ENCODE data around the gene QRFP. TPM values are rescaled to one million over a fixed set of nuclear protein-coding genes. Genes with fewer than 3 reads are reported as not detected.

QRFP gene
- polyA plus RNA-seq, 3 donors = 0.40 to 0.58 (median 0.56) TPM

DNA sequence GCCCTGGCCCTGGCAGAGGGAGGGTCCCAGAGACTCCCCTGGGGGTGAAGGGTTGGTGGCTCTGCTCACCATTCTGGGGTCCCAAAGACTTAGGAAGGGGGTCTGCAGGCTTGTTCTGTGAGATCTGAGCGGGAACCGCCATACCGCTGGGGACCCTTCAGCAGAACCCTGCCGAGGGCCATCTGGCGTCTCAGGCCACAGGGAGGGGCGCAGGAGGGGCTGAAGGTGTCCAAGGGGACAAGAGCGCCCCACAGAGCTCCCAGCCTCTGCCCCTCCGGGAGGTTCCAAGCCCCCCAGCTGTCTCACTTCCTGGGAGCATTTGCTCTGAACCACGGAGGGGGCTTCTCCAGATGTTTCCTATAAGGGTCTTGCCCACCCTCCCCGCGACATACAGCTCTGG is 37.6 kb upstream of the QRFP start:
- DNase-seq = no peak

- no peak for DNase-seq
These were observed 36.8 kb upstream of the QRFP start for GRCh38 chr9:130933114-130934046.

DNA sequence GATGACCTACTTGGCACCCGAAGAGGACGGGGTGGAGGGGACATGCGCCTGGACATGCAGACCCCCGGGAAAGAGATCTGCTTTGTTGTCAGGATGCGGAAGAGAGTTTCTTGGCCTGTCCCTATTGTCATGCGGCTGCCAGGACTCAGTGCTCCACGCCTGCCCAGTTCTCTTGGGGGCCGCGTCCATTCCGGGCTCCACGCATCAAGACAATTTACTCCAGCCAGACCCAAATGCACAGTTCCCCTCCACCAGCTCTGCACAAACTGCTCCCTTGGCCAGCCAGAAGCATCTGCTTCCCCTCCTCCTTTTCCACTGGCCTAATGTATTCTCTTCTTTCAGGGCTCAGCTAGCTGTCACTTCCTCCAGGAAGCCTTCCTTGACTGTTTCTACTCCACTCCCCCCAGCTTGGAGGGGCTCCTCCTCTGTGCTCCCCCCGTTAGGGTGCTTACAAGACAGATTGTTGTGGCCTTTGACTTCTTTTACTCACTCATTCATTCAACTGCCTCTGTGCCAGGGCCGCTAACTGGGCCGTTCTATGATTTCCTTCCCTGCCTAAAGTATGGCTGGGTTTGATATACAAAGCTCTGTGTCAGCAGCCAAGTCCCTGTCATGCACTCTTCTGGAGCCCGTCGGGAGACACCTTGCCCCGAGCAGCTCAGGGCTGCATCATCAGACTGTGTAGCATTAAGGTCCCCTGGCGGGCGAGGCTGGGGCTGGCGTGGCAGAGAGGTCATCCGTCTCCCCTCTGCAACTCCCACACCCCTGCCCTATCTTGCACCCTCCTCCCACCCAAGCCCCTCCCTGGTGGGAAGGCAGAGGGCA is 35.9 kb upstream of the QRFP start:
- DNase-seq = no peak

DNA sequence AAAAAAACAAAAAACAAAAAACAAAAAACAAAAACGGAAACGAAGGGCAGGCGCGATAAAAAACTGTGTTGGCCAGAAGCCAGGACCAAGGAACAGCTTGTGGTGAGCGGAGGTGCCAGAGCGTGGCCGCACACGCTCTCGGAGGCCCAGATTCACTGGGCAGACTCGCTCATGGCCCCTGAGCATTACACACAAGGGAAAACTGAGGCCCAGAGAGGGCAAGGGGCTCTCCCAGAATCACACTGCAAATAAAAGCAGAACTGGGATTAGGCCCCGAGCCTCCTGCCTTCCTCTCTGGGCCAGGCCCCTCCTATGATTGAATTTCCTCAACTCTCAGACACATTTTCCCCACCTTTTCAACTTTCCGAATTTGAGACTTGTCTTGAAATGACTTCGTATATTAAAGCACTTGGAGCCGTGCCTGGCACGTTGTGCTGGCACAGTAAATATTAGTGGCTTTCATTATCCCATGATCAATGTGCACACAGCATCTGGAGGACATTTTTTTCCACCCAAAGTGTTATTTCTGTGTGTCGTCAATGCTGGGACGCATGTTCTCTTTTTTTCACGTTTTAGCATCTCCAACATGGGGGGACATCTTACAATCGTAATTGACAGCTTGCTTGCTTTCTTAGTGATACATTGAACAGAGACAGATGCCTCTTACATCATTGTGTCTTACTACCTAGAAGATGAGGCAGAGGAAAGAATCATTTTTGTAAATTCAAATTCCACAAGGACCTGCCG is 35.1 kb upstream of the QRFP start:
- DNase-seq = no peak

- DNase-seq = no peak
These were observed 34.3 kb upstream of the QRFP start for GRCh38 chr9:130930804-130931349.

GRCh38 chr9:130930132-130930803 is 33.7 kb upstream of the QRFP start:
- DNase-seq = no peak

DNA sequence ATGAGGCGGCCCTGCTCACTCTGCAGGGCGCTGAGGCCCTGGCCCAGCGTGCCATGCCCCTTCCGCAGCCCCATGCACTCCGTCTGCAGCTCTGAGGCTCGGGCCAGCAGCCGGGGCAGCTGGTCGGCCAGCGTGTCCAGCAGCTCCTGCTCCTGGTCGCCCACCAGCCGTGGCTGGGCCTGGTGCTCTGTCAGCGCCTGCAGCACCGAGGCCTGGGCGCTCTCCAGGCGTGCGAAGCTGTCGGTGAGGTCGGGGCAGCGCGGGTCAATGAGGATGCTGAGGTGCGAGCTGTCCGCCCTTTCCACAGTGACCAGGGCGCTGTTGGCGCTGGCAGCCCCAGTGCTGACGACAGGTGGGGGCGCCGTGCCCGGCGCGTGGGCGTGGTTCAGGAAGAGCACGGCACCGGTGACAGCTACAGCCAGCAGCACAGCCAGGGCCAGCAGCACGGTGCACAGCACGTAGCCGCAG is 33.0 kb upstream of the QRFP start:
- no peak for DNase-seq

DNA sequence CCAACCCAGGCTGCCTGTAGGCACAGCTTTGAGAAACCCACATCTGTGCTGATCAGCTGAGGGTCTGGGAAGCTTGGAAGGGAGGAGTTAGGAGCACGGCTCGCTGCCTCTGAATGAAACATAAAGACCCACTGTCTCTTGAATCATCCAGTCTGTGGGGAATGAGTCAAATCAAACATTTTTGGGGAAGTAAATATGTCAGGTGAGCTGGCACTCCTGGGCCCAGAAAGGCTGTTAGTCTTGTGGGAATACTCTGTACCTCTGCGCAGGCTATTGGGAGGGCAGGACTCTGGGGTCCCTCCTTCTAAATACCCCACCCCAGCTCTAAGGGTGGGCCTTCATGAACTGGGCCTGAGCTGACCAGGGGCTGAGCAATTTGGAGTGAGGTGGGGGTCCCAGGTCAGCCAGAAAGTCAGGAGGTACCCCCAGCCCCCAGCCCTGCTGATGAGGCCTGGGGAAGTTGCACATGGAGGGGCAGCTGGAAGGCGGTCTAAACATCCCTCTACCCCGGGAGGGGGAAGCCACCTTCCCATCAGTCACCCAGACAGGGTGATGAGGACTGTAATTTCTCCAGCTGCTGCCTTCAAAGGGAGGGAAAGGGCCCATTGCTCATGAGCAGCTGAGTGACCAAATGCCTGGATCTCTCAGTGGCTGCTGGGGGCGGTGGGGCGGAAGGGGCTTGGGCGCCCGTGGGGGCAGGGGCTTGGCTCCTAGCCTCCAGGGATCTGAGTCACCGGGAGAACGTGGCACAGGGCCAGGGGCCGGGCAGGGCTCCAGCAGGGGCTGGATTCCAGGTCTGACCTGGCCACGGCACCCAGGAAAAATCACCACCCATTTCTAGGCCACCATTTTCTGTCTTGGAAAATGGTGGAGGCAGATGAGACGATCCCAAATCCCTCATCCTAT is 31.6 kb upstream of the QRFP start:
- no peak for DNase-seq

- DNase-seq = no peak
These were observed 30.7 kb upstream of the QRFP start for GRCh38 chr9:130927338-130927737.

- DNase-seq = no peak
These were observed 28.6 kb upstream of the QRFP start for GRCh38 chr9:130925050-130925678.

GRCh38 chr9:130924448-130924788 is 27.8 kb upstream of the QRFP start:
- no peak for DNase-seq

DNA sequence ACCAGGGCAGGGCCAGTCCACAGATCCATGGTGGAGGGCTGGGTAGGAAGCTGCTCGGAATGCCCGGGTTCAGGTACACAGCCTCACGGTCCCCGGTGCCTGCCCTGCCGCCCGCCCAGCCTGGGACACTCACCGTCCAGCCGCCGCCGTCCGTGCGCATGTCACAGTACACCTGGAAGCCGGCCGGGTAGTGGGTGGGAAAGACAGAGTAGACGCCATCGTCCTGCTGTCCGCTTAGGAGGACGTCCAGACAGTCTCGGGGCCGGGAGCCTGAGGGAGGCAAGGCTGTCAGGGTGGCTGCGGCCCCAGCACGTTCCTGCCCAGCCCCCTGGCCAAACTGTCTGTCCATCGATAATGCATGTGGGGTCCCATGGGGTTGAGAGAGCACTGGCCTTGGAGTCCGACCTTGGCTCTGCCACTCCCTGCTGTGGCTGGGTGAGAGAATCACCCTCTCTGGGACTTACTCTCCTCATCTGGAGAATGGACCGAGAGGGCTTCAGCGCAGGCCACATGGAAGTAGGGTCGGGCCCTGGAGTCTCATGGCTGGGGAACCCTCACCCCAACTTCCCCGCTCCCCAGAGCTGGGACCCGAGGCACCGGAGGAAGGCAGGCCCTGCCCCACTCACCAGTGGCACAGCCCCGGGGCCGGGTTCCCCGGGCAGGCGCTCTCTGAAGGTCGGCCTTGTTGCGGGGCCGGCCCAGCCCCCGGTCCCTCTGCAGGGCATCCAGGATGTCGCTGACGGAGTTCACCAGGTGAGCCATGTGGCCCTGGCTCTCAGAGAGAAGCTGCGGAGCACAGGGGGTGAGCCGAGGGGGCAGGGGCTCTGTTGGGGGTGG is 27.2 kb upstream of the QRFP start:
- DNase-seq = no peak

GRCh38 chr9:130922893-130923610 is 26.4 kb upstream of the QRFP start:
- DNase-seq = no peak

- no peak for DNase-seq
These were observed 25.6 kb upstream of the QRFP start for GRCh38 chr9:130921989-130922892.

DNA sequence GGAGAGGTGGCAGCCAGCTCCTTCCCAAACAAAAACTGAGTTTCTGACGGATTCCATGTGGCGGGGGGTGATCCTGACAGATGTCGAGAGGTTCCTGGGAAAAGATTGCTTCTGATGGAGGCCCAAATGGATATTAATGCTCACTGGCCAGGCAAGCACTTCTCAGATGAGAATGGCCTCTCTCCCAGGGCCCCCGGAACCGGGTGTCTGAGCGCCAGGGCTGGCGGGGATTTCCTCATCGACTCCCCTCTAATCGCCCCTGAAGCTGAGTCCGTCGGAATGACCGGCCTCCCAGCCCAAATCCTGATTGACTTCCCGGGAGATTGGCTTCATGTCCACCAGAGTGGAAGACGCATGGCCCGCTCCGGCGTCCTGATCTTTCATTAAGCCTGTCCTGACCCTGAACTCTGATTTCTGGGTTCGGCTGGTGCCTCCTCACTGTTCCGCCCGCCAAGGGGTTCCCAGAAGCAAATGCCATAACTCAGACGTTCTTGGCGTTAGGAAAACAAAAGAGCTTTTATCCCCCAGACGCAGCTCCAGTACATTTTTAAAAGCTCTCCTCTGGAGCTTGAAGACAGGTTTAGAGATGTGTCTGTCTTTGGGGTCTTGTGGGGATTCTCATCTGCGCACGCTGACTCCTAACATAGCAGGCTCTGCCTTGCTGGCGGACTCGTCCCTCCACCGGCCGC is 24.8 kb upstream of the QRFP start:
- DNase-seq = no peak

DNA sequence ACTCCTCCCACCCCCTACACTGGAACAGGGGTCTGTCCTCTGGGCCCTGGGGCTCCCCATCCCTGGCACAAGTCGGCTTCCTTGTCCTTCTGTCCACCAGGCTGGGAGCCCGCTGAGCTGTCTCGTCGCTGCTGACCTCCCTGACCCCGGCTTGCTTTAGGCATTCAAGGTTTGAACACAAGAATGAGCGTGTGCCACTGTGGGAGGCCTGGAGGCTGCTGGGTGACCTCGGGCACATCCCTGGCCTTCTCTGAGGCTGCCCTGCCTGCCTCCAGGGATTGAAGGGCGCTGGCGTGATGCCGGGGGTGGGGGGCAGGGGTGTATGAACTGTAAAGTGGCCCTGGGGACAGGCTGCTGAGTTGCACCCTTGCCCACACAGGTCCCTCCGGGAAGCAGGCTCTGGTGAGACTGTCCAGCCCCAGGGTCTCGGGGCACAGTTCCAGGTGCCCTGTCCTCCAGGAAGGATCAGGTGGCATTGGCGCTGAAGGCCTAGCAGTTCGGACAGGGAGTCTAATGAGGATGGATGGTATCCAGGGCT is 24.2 kb upstream of the QRFP start:
- DNase-seq = no peak
